Erythroblast (primary cell): ENCODE results near the gene ACAA1.

ENCODE experiments used
- GATA1 ChIP-seq: IDR thresholded peaks from 2 replicates; pipeline ENCODE4 v1.6.1; 2011; ENCODE audit warnings: low read depth, mild to moderate bottlenecking, control low read depth, low read length, moderate library complexity
- POLR2A ChIP-seq: IDR thresholded peaks from 2 replicates; pipeline ENCODE4 v1.6.1; 2011; ENCODE audit warnings: mild to moderate bottlenecking, low read length

GRCh38 chr3:38171622-38172021, 34.7 kb upstream of the ACAA1 start:
- TF ChIP-seq POLR2A (no peak), GATA1 (no peak)
